LNCAP (cell line): ENCODE results near the gene AREG.

Experiments
- TF ChIP-seq, protein P1 (sequence below): fragments of 450-650 bp; IDR thresholded peaks from 2 replicates; pipeline ENCODE4 v1.5.1; 2017; ENCODE audit warnings: mild to moderate bottlenecking

Gene AREG

DNA sequence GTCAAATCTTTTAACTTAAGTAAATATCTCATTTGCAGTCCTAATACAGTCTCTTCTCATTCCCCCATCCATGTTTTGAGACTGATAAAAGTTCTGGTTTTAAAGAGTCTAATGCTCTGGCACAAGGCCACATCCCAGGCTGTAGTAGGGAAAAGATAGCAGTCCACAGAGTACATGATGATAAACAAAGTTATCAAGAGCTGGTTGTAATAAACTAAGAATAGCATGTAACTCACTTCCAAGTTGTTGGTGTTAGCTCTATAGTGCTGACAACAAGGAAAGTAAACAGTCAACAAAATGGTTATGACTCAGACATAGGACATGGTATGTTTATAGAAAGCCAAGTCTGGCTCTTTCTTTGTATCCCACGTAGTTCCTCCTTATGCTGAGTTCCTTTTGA lies 21.8 kb upstream of the AREG start:
- TF ChIP-seq, protein P1, sequence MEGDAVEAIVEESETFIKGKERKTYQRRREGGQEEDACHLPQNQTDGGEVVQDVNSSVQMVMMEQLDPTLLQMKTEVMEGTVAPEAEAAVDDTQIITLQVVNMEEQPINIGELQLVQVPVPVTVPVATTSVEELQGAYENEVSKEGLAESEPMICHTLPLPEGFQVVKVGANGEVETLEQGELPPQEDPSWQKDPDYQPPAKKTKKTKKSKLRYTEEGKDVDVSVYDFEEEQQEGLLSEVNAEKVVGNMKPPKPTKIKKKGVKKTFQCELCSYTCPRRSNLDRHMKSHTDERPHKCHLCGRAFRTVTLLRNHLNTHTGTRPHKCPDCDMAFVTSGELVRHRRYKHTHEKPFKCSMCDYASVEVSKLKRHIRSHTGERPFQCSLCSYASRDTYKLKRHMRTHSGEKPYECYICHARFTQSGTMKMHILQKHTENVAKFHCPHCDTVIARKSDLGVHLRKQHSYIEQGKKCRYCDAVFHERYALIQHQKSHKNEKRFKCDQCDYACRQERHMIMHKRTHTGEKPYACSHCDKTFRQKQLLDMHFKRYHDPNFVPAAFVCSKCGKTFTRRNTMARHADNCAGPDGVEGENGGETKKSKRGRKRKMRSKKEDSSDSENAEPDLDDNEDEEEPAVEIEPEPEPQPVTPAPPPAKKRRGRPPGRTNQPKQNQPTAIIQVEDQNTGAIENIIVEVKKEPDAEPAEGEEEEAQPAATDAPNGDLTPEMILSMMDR, result no peak

DNA sequence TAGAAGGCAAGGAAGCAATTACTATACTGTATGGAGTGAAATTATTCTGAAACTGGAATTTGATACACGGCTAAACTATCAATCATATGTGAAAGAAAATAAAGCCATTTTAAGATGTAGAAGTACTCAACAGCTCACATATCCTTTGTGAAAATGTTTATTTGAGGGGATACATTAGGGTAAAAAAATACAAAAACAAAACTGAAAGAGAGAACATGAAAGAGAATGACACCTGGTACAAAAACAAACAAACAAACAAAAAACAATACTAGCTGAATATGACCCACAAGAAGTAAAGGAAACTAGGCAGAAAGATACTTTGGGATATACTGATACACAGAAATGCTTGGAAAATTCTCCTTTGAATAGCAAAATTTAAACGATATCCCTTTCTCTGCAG lies 20.8 kb upstream of the AREG start:
- TF ChIP-seq, protein P1, result no peak

DNA sequence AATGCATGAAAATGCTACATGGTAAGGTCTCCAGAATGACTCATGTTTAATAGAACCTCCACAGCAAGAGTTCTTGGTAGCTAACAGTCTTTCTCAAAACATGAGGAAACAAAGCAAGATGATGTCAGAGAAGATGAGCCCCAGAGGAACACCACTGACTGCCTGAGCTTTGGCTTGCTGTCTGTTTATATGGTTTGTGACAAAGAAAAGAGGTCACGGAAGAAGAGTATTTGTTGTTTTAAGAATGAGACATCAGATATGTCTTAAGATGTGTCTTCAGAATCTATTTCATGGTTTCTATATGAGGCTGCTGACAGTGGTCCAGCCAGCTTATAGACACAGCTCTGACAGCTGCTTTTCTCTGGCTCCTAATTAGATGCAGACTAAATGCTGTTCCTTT lies 18.8 kb upstream of the AREG start:
- TF ChIP-seq, protein P1, result no peak

DNA sequence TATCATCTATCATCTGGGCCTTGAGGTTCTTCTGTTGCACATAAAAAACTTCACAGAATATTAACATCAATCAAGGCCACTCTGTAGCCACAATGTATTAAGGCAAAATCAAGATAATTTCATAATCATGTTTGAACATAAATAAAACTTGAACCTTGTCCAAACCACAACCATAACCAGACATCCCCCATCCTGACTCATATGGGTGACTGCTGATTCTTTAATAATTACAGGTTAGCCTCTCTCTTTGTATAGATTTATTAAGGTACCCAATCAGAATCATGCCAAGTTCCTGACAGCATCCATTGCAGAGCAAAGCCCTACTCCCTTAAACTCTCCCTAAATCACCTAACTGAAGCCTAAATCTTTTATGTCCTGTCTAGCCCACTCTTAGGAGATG lies 16.7 kb upstream of the AREG start:
- TF ChIP-seq, protein P1, result no peak

DNA sequence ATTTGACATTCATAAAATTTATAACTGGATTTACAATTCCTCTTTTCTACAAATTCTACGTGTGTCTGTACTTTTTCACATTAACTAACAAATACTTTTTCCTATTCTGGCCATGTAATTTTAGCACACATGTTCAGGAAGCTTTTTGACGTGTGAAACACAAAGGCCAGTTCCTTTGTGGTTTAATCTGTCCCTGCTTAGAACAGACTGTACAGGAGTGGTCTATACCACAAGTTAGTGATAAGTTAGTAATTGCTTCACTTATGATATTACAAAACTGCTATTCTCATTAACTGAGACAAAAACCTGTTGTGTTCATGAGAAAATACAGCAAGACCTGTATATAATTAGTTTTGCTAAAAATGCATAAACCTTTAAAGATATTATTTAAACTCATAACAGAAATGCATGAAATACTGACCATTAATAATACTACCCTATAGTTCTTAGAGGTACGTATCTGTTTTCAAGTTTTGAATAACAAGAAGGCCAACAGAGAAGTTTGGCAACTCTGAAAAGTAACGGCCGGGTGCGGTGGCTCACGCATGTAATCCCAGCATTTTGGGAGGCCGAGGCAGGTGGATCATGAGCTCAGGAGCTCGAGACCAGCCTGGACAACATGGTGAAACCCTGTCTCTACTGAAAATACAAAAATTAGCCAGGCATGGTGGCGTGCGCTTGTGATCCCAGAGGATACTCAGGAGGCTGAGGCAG lies 13.7 kb upstream of the AREG start:
- TF ChIP-seq, protein P1, result no peak

DNA sequence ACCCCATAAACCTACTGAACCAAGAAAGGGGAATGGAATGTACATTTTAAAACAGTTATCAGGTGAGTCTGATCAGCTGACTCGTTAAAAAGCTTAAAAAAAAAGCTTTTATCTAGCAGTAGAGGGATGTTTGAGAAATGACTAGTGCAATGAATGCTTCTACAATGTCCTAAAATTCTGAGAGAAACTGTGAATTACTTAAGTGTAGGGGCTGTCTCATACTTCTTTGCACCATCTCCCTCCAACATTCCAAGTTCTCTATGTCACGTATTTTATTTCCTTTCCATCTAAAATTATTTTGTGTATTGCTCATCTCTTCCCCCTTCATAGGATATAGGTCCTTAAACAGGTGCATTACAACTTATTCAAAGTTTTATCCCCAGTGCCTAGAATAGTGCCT lies 11.9 kb upstream of the AREG start:
- TF ChIP-seq, protein P1, result no peak

DNA sequence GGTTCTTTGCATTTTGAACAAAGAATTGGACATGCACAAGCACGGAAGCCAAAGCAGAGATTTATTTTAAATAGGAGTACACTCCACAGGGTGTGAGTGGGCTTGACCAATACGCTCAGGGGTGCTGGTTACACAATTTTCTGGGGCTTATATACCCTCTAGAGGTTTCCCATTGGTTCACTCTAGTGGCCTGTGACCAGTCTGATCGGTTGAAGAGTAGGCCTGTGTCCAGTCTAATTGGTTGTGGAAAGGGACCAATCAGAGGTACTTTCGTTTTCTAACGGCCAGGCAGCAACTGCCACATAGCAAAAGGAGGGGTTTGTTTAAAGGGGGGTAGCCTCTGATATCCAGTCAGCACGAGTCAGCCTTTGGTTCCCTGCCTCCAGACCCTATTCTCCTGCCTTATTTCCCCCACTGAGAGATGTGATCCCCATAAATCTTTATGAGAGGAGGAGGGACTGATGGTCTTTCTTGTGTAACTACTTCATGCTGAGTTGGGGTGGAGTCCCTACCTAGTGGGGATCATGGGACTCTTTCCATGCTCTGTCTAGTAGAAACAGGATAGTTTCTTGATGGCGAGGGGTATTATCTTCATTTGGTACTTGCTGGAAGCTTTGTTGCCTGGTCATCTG lies 11.3 kb upstream of the AREG start:
- TF ChIP-seq, protein P1, result no peak

DNA sequence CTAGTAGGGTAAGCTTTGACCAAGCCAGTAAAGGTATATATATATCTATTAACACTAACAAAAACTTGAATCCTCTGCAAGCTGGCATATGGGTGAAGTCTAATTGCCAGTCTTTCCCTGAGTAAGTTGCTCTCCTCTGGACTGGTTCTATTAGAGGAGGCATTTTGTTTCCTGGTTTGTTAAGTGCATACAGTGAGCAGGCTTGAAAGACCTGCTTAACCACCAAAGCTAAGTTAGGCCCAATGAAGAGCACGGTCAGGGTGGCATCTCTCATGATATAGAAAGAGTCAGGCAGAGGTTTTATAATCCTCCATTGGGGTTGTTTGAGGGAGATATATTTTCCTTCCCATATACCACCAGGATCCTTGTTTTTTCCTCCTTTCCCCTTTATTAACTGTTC lies 9.6 kb upstream of the AREG start:
- TF ChIP-seq, protein P1, result no peak
